Measurements from ENCODE around the gene TAS2R39.
A peak's percentile ranks its signal among the peaks of the same experiment; 100 is the strongest.

TAS2R39 gene

GRCh38 chr7:143202161-143202560, 18.9 kb downstream of the TAS2R39 start:
- Histone ChIP-seq H2AFZ (ENCODE audit: low read length) (no peak overlapping the region), H2BK5ac (ENCODE audit: low read length) (no peak overlapping the region), H2BK15ac (ENCODE audit: low read length) (no peak overlapping the region), H3K27ac (replicated peaks; ENCODE audit: low read length) (no peak overlapping the region), H3K4me3 (ENCODE audit: low read length in 2 of 2) (no peak overlapping the region), H3K9me3 (replicated peaks in 1 of 2; ENCODE audit: control insufficient read depth in 2 of 2, insufficient read depth in 1 of 2, low read depth in 1 of 2, low read length in 2 of 2) (no peaks in the 10 kb centered on the region), H3K27me3 (ENCODE audit: control insufficient read depth in 3 of 3, insufficient read depth in 3 of 3, low read depth in 1 of 3, low read length in 3 of 3) (no peaks in the 10 kb centered on the region), H3K36me3 (replicated peaks in 1 of 2; ENCODE audit: control insufficient read depth in 2 of 2, insufficient read depth in 2 of 2, low read length in 2 of 2) (no peaks in the 10 kb centered on the region), H3K79me1 (ENCODE audit: low read depth, low read length) (no peaks in the 10 kb centered on the region), H3K4ac (ENCODE audit: low read length) (no peak overlapping the region), H3K14ac (ENCODE audit: low read length) (no peak overlapping the region), H3K4me1 (ENCODE audit: control insufficient read depth in 2 of 2, insufficient read depth in 1 of 2, low read depth in 1 of 2, low read length in 2 of 2) (peaks cover 0 to 4% of the 10 kb centered on the region in 2 donors), H2BK12ac (ENCODE audit: low read length) (no peak overlapping the region), H3K9ac (ENCODE audit: low read depth, low read length, poor library complexity) (no peak overlapping the region), H2AK5ac (ENCODE audit: low read depth, low read length) (no peak overlapping the region), H3K23ac (ENCODE audit: low read depth, low read length, poor library complexity) (no peak overlapping the region), H2BK120ac (ENCODE audit: low read depth, low read length) (no peak overlapping the region), H4K8ac (ENCODE audit: low read depth, low read length) (no peak overlapping the region), H3K4me2 (ENCODE audit: insufficient read depth, low read length, poor library complexity, severe bottlenecking) (no peak overlapping the region), H4K91ac (ENCODE audit: low read depth, low read length, poor library complexity) (no peak overlapping the region), H3K18ac (ENCODE audit: low read length) (no peak overlapping the region)
- no peak for DNase-seq (ENCODE audit: low spot score)
- no CpG with 5 or more reads among the region's 2 CpGs for whole genome bisulfite sequencing, 2 donors (ENCODE audit: extremely low coverage in 2 of 2, insufficient read length in 2 of 2, insufficient replicate concordance in 1 of 2)

- Histone ChIP-seq H3K23ac (ENCODE audit: low read depth, low read length, poor library complexity) (no peak overlapping the region), H2BK120ac (ENCODE audit: low read depth, low read length) (no peak overlapping the region), H4K91ac (ENCODE audit: low read depth, low read length, poor library complexity) (no peak overlapping the region), H2AK5ac (ENCODE audit: low read depth, low read length) (no peak overlapping the region), H3K36me3 (replicated peaks in 1 of 2; ENCODE audit: control insufficient read depth in 2 of 2, insufficient read depth in 2 of 2, low read length in 2 of 2) (no peaks in the 10 kb centered on the region), H3K4ac (ENCODE audit: low read length) (no peak overlapping the region), H3K27me3 (ENCODE audit: control insufficient read depth in 3 of 3, insufficient read depth in 3 of 3, low read depth in 1 of 3, low read length in 3 of 3) (no peaks in the 10 kb centered on the region), H3K4me1 (ENCODE audit: control insufficient read depth in 2 of 2, insufficient read depth in 1 of 2, low read depth in 1 of 2, low read length in 2 of 2) (peaks cover 0 to 4% of the 10 kb centered on the region in 2 donors), H2AFZ (ENCODE audit: low read length) (no peak overlapping the region), H3K9me3 (replicated peaks in 1 of 2; ENCODE audit: control insufficient read depth in 2 of 2, insufficient read depth in 1 of 2, low read depth in 1 of 2, low read length in 2 of 2) (no peaks in the 10 kb centered on the region), H2BK5ac (ENCODE audit: low read length) (no peak overlapping the region), H2BK15ac (ENCODE audit: low read length) (no peak overlapping the region), H4K8ac (ENCODE audit: low read depth, low read length) (no peak overlapping the region), H2BK12ac (ENCODE audit: low read length) (no peak overlapping the region), H3K27ac (replicated peaks; ENCODE audit: low read length) (no peak overlapping the region), H3K79me1 (ENCODE audit: low read depth, low read length) (no peaks in the 10 kb centered on the region), H3K18ac (ENCODE audit: low read length) (no peak overlapping the region), H3K9ac (ENCODE audit: low read depth, low read length, poor library complexity) (no peak overlapping the region), H3K14ac (ENCODE audit: low read length) (no peak overlapping the region), H3K4me2 (ENCODE audit: insufficient read depth, low read length, poor library complexity, severe bottlenecking) (no peak overlapping the region), H3K4me3 (ENCODE audit: low read length in 2 of 2) (no peak overlapping the region)
- peak; percentile 23 for DNase-seq (ENCODE audit: low spot score)
- no CpG with 5 or more reads among the region's 3 CpGs for WGBS, 2 donors (ENCODE audit: extremely low coverage in 2 of 2, insufficient read length in 2 of 2, insufficient replicate concordance in 1 of 2)
Measured at GRCh38 chr7:143203386-143203785, 20.2 kb downstream of the TAS2R39 start.

GRCh38 chr7:143205560-143206293, 22.5 kb downstream of the TAS2R39 start:
- no peak overlapping the region for H4K8ac ChIP-seq (ENCODE audit: low read depth, low read length)
- no peak overlapping the region for H3K27ac ChIP-seq (replicated peaks; ENCODE audit: low read length)
- no peak overlapping the region for H2BK120ac ChIP-seq (ENCODE audit: low read depth, low read length)
- H3K36me3 ChIP-seq (replicated peaks in 1 of 2; ENCODE audit: control insufficient read depth in 2 of 2, insufficient read depth in 2 of 2, low read length in 2 of 2), result no peaks in the 10 kb centered on the region
- no peak overlapping the region for H3K9ac ChIP-seq (ENCODE audit: low read depth, low read length, poor library complexity)
- WGBS, 2 donors (ENCODE audit: extremely low coverage in 2 of 2, insufficient read length in 2 of 2, insufficient replicate concordance in 1 of 2), result no CpG with 5 or more reads among the region's 13 CpGs
- peaks cover 0 to 5% (median 0%) of the 10 kb centered on the region in 3 experiments for H3K27me3 ChIP-seq (ENCODE audit: control insufficient read depth in 3 of 3, insufficient read depth in 3 of 3, low read depth in 1 of 3, low read length in 3 of 3)
- H3K79me1 ChIP-seq (ENCODE audit: low read depth, low read length), result no peaks in the 10 kb centered on the region
- H3K4ac ChIP-seq (ENCODE audit: low read length), result no peak overlapping the region
- H3K4me2 ChIP-seq (ENCODE audit: insufficient read depth, low read length, poor library complexity, severe bottlenecking), result no peak overlapping the region
- no peak overlapping the region for H3K23ac ChIP-seq (ENCODE audit: low read depth, low read length, poor library complexity)
- no peak overlapping the region for H3K14ac ChIP-seq (ENCODE audit: low read length)
- no peak overlapping the region for H3K4me3 ChIP-seq (ENCODE audit: low read length in 2 of 2)
- H2BK15ac ChIP-seq (ENCODE audit: low read length), result no peak overlapping the region
- H3K4me1 ChIP-seq (ENCODE audit: control insufficient read depth in 2 of 2, insufficient read depth in 1 of 2, low read depth in 1 of 2, low read length in 2 of 2), result peaks cover 0 to 4% of the 10 kb centered on the region in 2 donors
- no peak overlapping the region for H2BK5ac ChIP-seq (ENCODE audit: low read length)
- no peak overlapping the region for H3K18ac ChIP-seq (ENCODE audit: low read length)
- H3K9me3 ChIP-seq (replicated peaks in 1 of 2; ENCODE audit: control insufficient read depth in 2 of 2, insufficient read depth in 1 of 2, low read depth in 1 of 2, low read length in 2 of 2), result no peaks in the 10 kb centered on the region
- DNase-seq (ENCODE audit: low spot score), result no peak
- no peak overlapping the region for H2AK5ac ChIP-seq (ENCODE audit: low read depth, low read length)
- no peak overlapping the region for H2AFZ ChIP-seq (ENCODE audit: low read length)
- no peak overlapping the region for H4K91ac ChIP-seq (ENCODE audit: low read depth, low read length, poor library complexity)
- no peak overlapping the region for H2BK12ac ChIP-seq (ENCODE audit: low read length)

DNA sequence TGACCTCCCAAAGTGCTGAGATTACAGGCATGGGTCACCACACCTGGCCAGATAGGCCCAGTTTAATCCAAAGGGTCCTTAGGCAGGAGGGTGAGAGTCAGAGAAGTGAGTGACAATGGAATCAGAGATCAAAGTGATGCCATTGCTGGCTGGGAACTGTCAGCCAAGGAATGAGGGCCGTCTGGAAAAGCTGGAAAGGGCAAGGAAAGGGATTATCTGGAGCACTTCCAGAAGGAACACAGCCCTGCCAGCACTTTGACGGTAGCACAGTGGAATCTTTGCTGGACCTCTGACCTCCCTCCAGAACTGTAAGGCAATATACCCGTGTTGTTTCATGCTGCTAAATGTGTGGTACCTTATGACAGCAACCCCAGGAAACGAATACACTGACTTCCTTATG, 27.3 kb downstream of the TAS2R39 start:
- no peak overlapping the region for H2AFZ ChIP-seq (ENCODE audit: low read length)
- no peak overlapping the region for H2BK120ac ChIP-seq (ENCODE audit: low read depth, low read length)
- no peak overlapping the region for H3K18ac ChIP-seq (ENCODE audit: low read length)
- peaks cover 0 to 5% (median 0%) of the 10 kb centered on the region in 3 experiments for H3K27me3 ChIP-seq (ENCODE audit: control insufficient read depth in 3 of 3, insufficient read depth in 3 of 3, low read depth in 1 of 3, low read length in 3 of 3)
- WGBS, 2 donors (ENCODE audit: extremely low coverage in 2 of 2, insufficient read length in 2 of 2, insufficient replicate concordance in 1 of 2), result no CpG with 5 or more reads among the region's 4 CpGs
- H3K27ac ChIP-seq (replicated peaks; ENCODE audit: low read length), result no peak overlapping the region
- DNase-seq (ENCODE audit: low spot score), result no peak
- H3K4me3 ChIP-seq (ENCODE audit: low read length in 2 of 2), result no peak overlapping the region
- H3K4ac ChIP-seq (ENCODE audit: low read length), result no peak overlapping the region
- no peak overlapping the region for H2AK5ac ChIP-seq (ENCODE audit: low read depth, low read length)
- no peak overlapping the region for H3K4me2 ChIP-seq (ENCODE audit: insufficient read depth, low read length, poor library complexity, severe bottlenecking)
- H2BK15ac ChIP-seq (ENCODE audit: low read length), result no peak overlapping the region
- H2BK12ac ChIP-seq (ENCODE audit: low read length), result no peak overlapping the region
- H3K14ac ChIP-seq (ENCODE audit: low read length), result no peak overlapping the region
- H3K9ac ChIP-seq (ENCODE audit: low read depth, low read length, poor library complexity), result no peak overlapping the region
- no peaks in the 10 kb centered on the region for H3K36me3 ChIP-seq (replicated peaks in 1 of 2; ENCODE audit: control insufficient read depth in 2 of 2, insufficient read depth in 2 of 2, low read length in 2 of 2)
- no peak overlapping the region for H3K23ac ChIP-seq (ENCODE audit: low read depth, low read length, poor library complexity)
- no peaks in the 10 kb centered on the region for H3K4me1 ChIP-seq (ENCODE audit: control insufficient read depth in 2 of 2, insufficient read depth in 1 of 2, low read depth in 1 of 2, low read length in 2 of 2)
- H4K8ac ChIP-seq (ENCODE audit: low read depth, low read length), result no peak overlapping the region
- no peak overlapping the region for H4K91ac ChIP-seq (ENCODE audit: low read depth, low read length, poor library complexity)
- no peak overlapping the region for H2BK5ac ChIP-seq (ENCODE audit: low read length)
- no peaks in the 10 kb centered on the region for H3K9me3 ChIP-seq (replicated peaks in 1 of 2; ENCODE audit: control insufficient read depth in 2 of 2, insufficient read depth in 1 of 2, low read depth in 1 of 2, low read length in 2 of 2)
- H3K79me1 ChIP-seq (ENCODE audit: low read depth, low read length), result no peaks in the 10 kb centered on the region

Measured in neuronal stem cell (in vitro differentiated cells).